Stimulated activated CD4-positive, alpha-beta T cell treated with anti-CD3 and anti-CD28 coated beads, Interleukin-12 subunit alpha, Interleukin-12 subunit beta, amount 100 ng/mL, for 48 hours (primary cell): Measurements from ENCODE around the gene SSX2IP.
A peak's percentile ranks its signal among the peaks of the same experiment; 100 is the strongest.

Source experiments
- DNase-seq, 3 donors: peaks; one replicate each; pipeline ENCODE4 v3.0.0-alpha.2; 2020; ENCODE audit warnings: low read depth in 2 of 3, low spot score in 1 of 3

The SSX2IP gene

DNA sequence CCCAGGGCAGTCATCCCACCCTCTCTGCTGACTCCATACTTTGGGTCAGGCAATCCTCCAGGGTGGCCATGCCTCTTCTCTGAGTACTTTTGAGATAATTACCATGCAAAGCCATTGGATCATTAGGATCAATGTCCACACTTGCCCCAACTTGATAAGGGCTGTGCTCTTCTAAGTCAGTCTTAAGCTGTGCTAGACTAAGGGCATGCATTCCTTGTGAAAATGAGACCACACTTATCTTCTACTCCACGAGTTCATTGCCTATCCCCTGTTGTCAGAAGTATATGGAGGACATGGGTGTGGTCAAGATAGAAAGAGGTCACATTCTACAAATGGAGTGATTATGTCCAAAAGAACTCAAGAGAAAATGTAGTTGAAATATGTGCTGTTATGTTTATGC is 18.9 kb upstream of the SSX2IP start:
- no peak for DNase-seq

GRCh38 chr1:84708031-84708430 is 17.8 kb upstream of the SSX2IP start:
- no peak for DNase-seq

GRCh38 chr1:84705513-84705912 is 15.3 kb upstream of the SSX2IP start:
- DNase-seq: no peak

- no peak for DNase-seq
These were observed 14.7 kb upstream of the SSX2IP start for GRCh38 chr1:84704872-84705417.

DNA sequence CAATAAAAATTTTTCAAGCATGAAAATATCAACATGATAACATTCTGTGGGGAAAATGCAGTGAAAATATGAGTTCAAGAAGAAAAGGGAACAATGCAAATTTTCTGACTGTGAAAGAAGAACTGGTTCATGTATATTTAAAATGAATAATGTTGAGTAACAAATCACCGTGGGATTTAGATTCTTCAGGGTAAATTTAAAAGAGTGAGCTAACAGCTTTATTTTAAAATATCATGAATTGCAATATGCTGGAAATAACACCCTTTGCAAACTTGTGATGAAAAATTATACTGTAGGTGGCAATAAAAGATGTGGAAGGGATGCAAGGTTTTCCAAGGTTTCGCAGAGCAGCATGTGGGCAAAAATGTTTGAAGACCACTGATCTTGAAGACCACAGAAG is 13.2 kb upstream of the SSX2IP start:
- DNase-seq: no peak

- DNase-seq: no peak
These were observed 11.9 kb upstream of the SSX2IP start for GRCh38 chr1:84702143-84702542.

DNA sequence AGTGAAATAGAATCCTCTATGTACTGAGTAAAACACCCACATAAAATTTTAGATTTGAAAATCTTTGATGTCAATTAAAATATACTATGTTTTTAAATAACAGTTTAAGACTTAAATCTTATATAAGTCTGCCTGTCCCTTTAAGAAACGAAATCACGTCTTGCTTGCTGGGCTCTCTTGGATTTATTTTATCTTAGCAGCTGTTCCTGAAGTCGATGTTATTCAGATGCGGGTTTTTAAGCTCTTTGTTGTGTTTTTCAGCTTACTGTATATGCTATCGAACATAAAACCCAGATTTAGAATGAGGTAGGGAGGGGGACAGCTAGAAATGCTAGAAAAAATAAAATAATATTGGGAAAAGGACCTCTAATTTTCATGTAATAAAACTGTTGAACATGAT is 11.1 kb upstream of the SSX2IP start:
- DNase-seq: no peak

DNA sequence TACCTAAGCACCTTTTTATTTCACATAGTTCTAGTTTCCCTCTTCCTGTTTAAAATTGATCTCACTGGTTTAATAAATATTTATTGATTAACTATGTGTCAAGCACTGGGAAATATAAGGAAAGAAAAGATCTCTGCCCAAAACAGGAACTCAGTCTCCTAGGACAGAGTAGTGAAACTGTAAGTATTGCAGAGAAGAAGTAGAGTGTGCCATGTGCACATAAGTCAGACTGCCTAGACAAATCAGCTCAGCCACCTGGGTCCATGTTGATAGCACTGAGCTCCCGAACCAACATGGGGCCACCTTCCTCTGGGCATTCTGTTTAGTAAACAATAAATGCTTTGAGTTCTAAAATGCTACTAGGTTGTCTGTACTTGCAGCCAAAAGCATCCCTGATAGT is 9.8 kb upstream of the SSX2IP start:
- DNase-seq: no peak

DNA sequence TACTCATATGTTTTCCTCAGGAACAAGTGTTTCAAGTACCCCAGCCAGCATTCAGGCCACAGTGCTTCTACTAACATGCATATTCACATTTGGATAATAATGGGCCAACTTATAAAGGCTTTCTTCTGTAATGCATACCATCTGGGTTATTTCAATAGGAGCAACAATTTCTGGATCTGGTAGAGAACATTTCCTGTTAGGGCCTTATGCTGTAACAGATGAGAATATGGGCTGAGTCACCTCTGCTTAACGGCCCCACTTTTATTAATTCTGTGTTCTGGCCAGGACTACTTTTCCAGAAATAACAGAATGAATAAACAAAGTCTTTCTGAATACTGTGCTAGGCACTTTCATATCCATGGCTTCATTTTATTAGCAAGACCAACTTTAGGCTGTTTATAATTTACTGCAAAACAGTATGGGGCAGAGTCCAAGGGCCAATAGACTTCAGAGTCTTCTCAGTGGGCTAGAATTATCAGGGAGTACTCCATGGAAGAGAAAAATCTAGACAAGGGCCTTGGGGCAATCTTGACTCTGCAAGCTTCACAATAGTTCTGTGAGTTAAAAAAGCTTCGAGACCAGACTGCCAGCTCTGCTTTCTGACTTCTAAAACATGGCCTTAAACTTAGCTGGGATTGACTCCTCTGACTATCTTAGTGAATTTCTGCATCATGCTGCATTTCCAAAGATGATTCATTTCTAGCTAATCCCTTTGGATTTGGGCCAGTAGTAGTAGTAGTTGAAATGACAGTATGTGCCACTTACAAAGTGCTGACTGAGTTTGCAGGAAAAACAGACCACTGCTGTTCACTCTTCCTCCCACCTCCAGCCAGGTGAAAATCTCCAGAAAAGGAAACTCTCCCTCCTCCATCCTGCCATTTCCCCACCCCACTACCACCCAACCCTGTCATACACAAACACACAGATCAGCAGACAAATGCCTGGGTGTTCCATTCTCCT is 8.2 kb upstream of the SSX2IP start:
- DNase-seq: no peak

DNA sequence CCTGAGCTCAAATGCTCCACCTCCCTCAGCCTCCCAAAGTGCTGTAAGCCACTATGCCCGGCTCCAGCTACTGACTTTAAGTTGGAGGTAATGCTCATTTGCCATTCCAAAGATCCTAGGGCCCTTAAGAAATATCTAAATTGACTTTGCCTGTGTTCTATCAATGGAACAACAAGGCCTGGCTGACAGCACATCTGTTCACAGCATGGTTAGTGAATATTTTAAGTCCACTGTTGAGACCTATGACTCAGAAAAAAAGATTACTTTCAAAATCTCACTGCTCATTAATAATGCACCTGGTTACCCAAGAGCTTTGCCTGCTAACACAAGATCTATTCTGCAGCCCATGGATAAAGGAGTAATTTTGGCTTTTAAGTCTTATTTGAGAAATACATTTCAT is 3.5 kb upstream of the SSX2IP start:
- no peak for DNase-seq

DNA sequence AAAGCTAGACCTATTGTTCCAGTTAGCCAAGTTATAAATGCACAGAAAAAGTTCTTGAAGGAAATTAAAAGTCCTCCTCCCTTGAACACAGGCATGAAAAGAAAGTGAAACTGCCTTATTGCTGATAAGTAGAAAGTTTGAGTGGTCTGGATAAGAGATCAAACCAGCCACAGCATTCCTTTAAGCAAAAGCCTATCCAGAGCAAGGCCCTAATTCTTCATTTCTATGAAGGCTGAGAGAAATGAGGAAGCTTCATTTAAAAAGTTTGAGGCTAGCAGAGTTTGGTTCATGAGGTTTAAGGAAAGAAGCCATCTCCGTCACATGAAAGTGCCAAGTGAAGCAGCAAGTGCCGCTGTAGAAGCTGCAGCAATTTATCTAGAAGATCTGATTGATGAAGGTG is 2.7 kb upstream of the SSX2IP start:
- DNase-seq: no peak

GRCh38 chr1:84692391-84692790 is 2.1 kb upstream of the SSX2IP start:
- no peak for DNase-seq

- no peak for DNase-seq
These were observed 992 bp upstream of the SSX2IP start for GRCh38 chr1:84691122-84691783.

GRCh38 chr1:84689514-84690396 is 506 bp downstream of the SSX2IP start:
- DNase-seq: peak in 1 of 3 donors; percentile 4

DNA sequence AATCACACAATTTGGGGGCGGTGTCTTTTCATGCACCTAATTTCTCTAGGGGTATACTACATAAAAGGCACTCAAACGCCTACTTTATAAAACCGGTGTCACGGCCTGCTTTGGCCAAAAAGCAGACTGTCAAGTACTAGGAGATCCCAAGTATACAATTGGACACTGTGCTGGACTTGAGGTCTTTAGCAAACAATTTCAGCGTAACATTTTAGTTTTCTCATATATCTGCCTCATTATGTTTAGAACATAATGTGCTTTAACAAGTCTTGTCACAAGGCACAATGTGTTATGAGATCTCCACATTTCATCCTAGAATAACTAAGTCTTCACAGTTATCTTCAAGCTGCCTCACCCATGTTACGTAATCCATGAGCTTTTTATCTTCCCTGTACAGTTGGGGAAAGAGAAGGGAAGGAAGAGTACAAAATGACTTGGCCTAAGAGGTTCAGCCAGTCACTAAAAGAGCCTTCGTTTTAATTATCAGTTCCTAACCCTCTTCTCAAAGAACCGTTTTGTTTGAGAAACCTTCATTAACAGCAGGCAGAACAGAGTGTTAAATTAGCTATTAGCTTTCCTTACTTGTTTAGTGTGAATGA is 1.7 kb downstream of the SSX2IP start:
- DNase-seq: no peak

- no peak for DNase-seq
These were observed 2.4 kb downstream of the SSX2IP start for GRCh38 chr1:84687714-84688462.

DNA sequence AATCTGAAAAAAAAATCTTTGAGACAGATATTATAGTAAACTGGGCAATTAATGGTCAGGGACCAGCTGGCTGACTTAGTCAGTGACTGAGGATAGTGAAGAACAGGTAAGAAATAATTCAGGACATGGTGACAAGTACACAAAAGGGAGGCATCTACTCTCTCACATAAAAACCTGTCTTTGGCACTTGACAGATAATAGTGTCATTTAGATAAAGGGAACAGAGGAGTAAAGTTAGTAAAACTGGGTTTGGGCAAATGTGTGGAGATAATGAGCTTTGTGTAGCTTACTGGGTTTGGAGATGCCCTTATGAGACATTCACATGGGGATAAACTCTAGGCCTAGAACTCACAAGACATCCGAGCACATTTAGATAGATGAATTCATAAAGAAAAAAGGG is 4.0 kb downstream of the SSX2IP start:
- no peak for DNase-seq

DNA sequence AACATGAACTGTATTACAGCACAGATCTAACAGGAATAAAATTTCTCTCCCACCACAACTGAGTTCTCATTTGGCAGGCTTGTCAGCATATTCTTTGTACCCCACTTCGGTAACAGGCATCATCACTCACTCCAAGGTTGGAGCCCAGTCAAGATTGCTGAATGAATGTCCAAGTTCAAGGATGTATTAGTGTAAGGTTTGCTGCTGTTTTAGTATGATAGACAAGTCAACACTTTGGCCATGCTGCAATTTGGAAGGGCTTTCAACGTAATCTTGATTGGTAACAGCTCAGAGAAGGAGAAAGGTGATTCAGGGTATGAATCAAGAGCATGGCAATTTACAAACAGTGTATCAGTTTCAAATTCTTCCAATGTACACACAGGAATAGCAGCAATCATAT is 6.8 kb downstream of the SSX2IP start:
- no peak for DNase-seq

- DNase-seq: no peak
These were observed 8.2 kb downstream of the SSX2IP start for GRCh38 chr1:84682047-84682446.

DNA sequence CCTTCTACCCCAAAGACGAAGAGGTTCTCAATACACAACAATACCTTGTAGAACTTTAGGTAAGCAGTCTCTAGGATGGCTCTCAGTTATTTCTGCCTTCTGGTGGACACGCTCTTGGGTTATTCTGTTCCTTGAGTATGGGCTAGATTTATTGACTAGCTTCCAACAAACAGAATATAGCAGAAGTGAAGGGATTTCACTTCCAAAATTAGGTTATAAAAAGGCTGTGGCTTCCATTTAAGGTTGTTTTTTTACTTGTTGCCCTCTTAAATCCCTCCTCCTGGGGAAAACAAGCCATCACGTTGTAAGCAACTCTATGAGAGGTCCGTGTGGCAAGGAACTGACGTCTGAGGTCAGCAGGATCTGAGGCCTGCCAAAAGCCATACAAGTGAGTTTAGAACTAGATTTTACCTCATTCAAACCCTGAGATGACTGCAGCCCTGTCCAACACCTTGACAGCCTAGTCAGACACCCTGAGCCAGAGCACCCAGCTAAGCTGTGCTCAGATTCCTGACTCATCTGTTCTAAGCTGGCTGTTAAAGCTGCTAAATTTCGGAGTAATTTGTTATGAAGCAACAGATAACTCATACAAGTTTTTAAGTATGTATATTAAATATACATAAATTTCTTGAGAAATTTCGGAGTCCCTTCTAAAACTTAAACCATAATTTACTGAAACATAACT is 12.7 kb downstream of the SSX2IP start:
- DNase-seq: no peak
